ENCODE results near the gene ROR2. TPM values are rescaled to one million over a fixed set of nuclear protein-coding genes. Genes with fewer than 3 reads are reported as not detected.
"Not testable (repeated sequence)": the region's sequence is repeated elsewhere in the genome, so short reads cannot be mapped to it uniquely, and the experiment has no call there.

ROR2 gene
- total RNA-seq, 1 donor from 2014 or later, result 14.9 TPM

DNA sequence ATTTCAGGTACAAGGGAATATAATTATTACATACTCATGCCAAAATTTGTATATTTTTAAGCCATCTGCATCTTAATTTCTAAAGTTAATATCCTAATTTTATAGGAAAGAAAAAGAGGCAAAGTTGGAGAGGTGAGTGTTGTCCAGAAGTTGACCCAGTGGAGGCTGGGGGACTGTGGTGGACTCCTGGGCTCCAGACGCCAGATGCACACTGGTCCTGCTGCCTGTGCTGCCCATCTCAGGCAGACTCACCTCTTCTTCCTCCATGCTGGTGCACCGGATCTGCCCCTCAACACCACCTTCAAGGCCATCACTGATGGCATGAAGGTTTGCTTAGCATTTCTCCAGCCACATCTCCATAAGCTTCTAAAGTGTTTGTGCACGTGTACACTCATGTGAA is 305.6 kb downstream of the ROR2 start:
- Mint-ChIP-seq H3K4me1 (peaks cover 5% of the 10 kb centered on the region), H3K27ac (ENCODE audit: unreplicated experiment) (no peak overlapping the region), H3K36me3 (ENCODE audit: low read depth) (no peaks in the 10 kb centered on the region), H3K27me3 (ENCODE audit: low read depth) (peaks cover 9% of the 10 kb centered on the region), H3K9me3 (peaks cover 2% of the 10 kb centered on the region), H3K4me3 (no peak overlapping the region)
- DNase-seq (ENCODE audit: low read depth, low spot score), result no peak
- TF ChIP-seq, protein P1, sequence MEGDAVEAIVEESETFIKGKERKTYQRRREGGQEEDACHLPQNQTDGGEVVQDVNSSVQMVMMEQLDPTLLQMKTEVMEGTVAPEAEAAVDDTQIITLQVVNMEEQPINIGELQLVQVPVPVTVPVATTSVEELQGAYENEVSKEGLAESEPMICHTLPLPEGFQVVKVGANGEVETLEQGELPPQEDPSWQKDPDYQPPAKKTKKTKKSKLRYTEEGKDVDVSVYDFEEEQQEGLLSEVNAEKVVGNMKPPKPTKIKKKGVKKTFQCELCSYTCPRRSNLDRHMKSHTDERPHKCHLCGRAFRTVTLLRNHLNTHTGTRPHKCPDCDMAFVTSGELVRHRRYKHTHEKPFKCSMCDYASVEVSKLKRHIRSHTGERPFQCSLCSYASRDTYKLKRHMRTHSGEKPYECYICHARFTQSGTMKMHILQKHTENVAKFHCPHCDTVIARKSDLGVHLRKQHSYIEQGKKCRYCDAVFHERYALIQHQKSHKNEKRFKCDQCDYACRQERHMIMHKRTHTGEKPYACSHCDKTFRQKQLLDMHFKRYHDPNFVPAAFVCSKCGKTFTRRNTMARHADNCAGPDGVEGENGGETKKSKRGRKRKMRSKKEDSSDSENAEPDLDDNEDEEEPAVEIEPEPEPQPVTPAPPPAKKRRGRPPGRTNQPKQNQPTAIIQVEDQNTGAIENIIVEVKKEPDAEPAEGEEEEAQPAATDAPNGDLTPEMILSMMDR (conservative IDR thresholded peaks at IDR 0.05), result no peak

DNA sequence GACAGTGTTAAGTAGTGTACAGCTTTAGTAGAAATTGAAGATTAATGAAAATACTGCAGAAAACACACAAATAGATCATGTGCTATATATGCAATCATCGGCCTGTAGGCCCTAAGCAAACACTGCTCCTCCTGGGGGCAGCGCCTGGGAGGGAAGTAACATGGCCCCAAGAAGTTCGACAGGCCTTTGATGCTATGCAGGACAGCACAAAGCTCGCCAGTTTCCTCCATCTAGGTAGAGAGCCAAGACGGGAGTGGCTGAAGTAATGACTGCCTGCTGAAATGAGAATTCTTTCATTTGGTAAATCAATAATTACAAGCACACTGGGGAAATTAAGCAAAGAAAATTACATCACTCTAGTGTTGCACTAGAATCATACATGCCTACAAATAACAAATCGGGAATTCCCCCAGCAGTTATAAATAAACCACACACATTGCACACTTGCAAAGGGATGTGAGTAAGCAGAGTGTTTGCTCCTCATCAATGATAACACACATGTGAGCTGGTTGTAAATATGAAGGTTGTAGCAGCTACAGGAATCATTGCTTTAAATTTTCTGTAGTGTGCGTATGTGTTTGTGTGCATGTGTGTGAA is 306.4 kb downstream of the ROR2 start:
- H3K4me3 Mint-ChIP-seq, result no peak overlapping the region
- no peak overlapping the region for H3K27ac Mint-ChIP-seq (ENCODE audit: unreplicated experiment)
- no peak for DNase-seq (ENCODE audit: low read depth, low spot score)
- peaks cover 2% of the 10 kb centered on the region for H3K9me3 Mint-ChIP-seq
- peaks cover 5% of the 10 kb centered on the region for H3K4me1 Mint-ChIP-seq
- H3K27me3 Mint-ChIP-seq (ENCODE audit: low read depth), result peaks cover 9% of the 10 kb centered on the region
- TF ChIP-seq, protein P1 (conservative IDR thresholded peaks at IDR 0.05), result no peak
- H3K36me3 Mint-ChIP-seq (ENCODE audit: low read depth), result no peaks in the 10 kb centered on the region

DNA sequence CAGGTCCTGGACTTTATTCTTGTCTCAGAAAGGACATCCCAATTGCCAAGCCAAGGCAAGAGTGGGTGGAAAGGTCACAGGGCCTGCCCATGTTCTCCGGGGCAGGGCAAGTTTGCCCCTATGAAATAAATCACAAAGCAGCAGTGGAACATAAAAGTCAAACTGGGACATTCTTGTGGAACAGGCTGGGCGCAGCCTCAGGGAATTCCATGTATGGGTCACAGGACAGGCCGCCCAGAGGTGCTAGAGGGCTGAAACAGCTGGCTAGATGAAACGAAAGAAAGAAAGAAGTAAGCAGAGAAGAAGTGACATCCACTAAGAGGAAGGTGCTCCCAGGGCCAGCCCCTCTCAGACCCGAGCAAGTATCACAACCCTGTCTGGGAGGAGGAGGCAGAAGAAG is 307.3 kb downstream of the ROR2 start:
- H3K27me3 Mint-ChIP-seq (ENCODE audit: low read depth), result peaks cover 9% of the 10 kb centered on the region
- TF ChIP-seq, protein P1 (conservative IDR thresholded peaks at IDR 0.05), result no peak
- peaks cover 5% of the 10 kb centered on the region for H3K4me1 Mint-ChIP-seq
- no peaks in the 10 kb centered on the region for H3K36me3 Mint-ChIP-seq (ENCODE audit: low read depth)
- H3K27ac Mint-ChIP-seq (ENCODE audit: unreplicated experiment), result no peak overlapping the region
- peaks cover 6% of the 10 kb centered on the region for H3K9me3 Mint-ChIP-seq
- H3K4me3 Mint-ChIP-seq, result no peak overlapping the region
- no peak for DNase-seq (ENCODE audit: low read depth, low spot score)

DNA sequence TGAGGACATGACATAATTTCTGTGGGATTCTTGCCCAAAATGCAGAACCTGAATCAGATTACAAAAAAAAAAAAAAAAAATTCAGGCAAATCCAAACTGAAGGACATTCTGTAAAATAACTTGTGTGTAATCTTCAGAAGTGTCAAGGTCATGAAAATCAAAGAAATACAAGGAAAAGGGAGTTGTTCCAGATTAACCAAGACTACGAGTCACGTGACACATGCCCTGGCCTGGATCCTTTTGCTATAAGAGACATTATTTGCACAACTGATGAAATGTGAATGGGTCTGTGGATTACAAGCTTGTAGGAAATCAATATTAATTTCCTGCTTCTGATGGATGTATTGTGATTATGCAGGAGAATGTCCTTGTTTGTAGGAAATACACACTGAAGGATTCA is 309.6 kb downstream of the ROR2 start:
- Mint-ChIP-seq H3K27me3 (ENCODE audit: low read depth) (no peaks in the 10 kb centered on the region), H3K27ac (ENCODE audit: unreplicated experiment) (no peak overlapping the region), H3K4me1 (peaks cover 5% of the 10 kb centered on the region), H3K36me3 (ENCODE audit: low read depth) (no peaks in the 10 kb centered on the region), H3K4me3 (no peak overlapping the region), H3K9me3 (peaks cover 3% of the 10 kb centered on the region)
- DNase-seq (ENCODE audit: low read depth, low spot score), result no peak
- TF ChIP-seq, protein P1 (conservative IDR thresholded peaks at IDR 0.05), result no peak

DNA sequence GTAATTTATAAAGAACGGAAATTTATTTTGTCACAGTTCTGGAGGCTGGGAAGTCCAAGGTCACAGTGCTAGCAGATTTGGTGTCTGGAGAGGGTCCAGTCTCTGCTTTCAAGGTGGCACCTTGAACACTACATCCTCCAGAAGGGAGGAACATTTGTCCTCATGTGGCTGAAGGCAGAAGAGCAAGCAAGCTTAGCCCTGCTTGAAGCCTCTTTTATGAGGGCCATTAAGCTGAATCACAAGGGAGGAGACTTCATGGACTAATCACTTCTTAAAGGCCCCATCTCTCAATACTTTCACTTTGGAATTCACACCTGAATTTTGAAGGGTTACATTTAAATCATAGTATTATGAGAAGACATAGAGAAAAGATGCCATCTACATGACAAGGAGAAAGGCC is 311.0 kb downstream of the ROR2 start:
- H3K27me3 Mint-ChIP-seq (ENCODE audit: low read depth), result peaks cover 6% of the 10 kb centered on the region
- peaks cover 5% of the 10 kb centered on the region for H3K4me1 Mint-ChIP-seq
- no peak overlapping the region for H3K4me3 Mint-ChIP-seq
- H3K36me3 Mint-ChIP-seq (ENCODE audit: low read depth), result no peaks in the 10 kb centered on the region
- TF ChIP-seq, protein P1 (conservative IDR thresholded peaks at IDR 0.05), result no peak
- DNase-seq (ENCODE audit: low read depth, low spot score), result no peak
- peaks cover 3% of the 10 kb centered on the region for H3K9me3 Mint-ChIP-seq
- H3K27ac Mint-ChIP-seq (ENCODE audit: unreplicated experiment), result no peak overlapping the region

DNA sequence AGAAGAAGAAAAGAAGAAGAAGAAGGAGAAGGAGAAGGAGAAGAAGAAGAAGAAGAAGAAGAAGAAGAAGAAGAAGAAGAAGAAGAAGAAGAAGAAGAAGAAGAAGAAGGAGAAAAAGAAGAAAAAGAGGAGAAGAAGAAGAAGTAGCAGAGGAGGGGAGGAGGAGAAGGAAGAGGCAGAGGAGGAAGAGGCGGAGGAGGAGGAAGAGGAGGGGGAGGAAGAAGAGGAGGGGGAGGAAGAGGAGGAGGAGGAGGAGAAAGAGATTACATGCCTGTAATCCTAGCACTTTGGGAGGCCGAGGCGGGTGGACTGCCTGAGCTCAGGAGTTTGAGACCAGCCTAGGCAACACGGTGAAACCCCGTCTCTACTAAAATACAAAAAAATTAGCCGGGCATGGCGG is 315.2 kb downstream of the ROR2 start:
- H3K9me3 Mint-ChIP-seq; H3K27ac Mint-ChIP-seq (ENCODE audit: unreplicated experiment); DNase-seq (ENCODE audit: low read depth, low spot score); H3K4me1 Mint-ChIP-seq; H3K4me3 Mint-ChIP-seq; H3K36me3 Mint-ChIP-seq (ENCODE audit: low read depth): not testable (repeated sequence)
- H3K27me3 Mint-ChIP-seq (ENCODE audit: low read depth), result peaks cover 18% of the 10 kb centered on the region

Data from neural crest cell (in vitro differentiated cells).